ENCODE measurements around the gene ZNF525.
A peak's percentile ranks its signal among the peaks of the same experiment; 100 is the strongest.
"Not testable (repeated sequence)": the region's sequence is repeated elsewhere in the genome, so short reads cannot be mapped to it uniquely, and the experiment has no call there.

Gene ZNF525

GRCh38 chr19:53365134-53365898 lies at the start of gene ZNF525:
TSS of gene ZNF525 (plus strand) at chr19:53365705. CDS start at chr19:53372282, 6,577 bp downstream.
- DNase-seq (ENCODE audit: low read depth in 2 of 2), result peak; percentile 36 to 43

- DNase-seq (ENCODE audit: low read depth in 2 of 2), result no peak
Observed at GRCh38 chr19:53328967-53329366, 36.5 kb upstream of the ZNF525 start.

- DNase-seq (ENCODE audit: low read depth in 2 of 2), result no peak
Observed at GRCh38 chr19:53332484-53332883, 33.0 kb upstream of the ZNF525 start.

- DNase-seq (ENCODE audit: low read depth in 2 of 2), result no peak
Observed at GRCh38 chr19:53333066-53333462, 32.4 kb upstream of the ZNF525 start.

GRCh38 chr19:53333463-53334449 lies 31.7 kb upstream of the ZNF525 start, which contains the start of gene ZNF845:
TSS of gene ZNF845 (plus strand) at chr19:53333749. CDS start at chr19:53341308, 7,559 bp downstream.
- peak; percentile 77 to 78 for DNase-seq (ENCODE audit: low read depth in 2 of 2)

- not testable (repeated sequence) for DNase-seq (ENCODE audit: low read depth in 2 of 2)
Observed at GRCh38 chr19:53344403-53344802, 21.1 kb upstream of the ZNF525 start.

- no peak for DNase-seq (ENCODE audit: low read depth in 2 of 2)
Observed at GRCh38 chr19:53355739-53356138, 9.8 kb upstream of the ZNF525 start.

- DNase-seq (ENCODE audit: low read depth in 2 of 2), result no peak
Observed at GRCh38 chr19:53357821-53358581, 7.5 kb upstream of the ZNF525 start.

- not testable (repeated sequence) for DNase-seq (ENCODE audit: low read depth in 2 of 2)
Observed at GRCh38 chr19:53360056-53360455, 5.4 kb upstream of the ZNF525 start.

GRCh38 chr19:53365899-53366493 lies 491 bp downstream of the ZNF525 start:
- no peak for DNase-seq (ENCODE audit: low read depth in 2 of 2)

GRCh38 chr19:53372196-53372595 lies 6.7 kb downstream of the ZNF525 start:
- DNase-seq (ENCODE audit: low read depth in 2 of 2), result no peak

GRCh38 chr19:53374288-53374687 lies 8.8 kb downstream of the ZNF525 start:
- no peak for DNase-seq (ENCODE audit: low read depth in 2 of 2)

- DNase-seq (ENCODE audit: low read depth in 2 of 2), result no peak
Observed at GRCh38 chr19:53374743-53375142, 9.2 kb downstream of the ZNF525 start.

GRCh38 chr19:53381376-53381775 lies 15.9 kb downstream of the ZNF525 start:
- DNase-seq (ENCODE audit: low read depth in 2 of 2), result no peak

GRCh38 chr19:53388168-53388567 lies 22.7 kb downstream of the ZNF525 start:
- no peak for DNase-seq (ENCODE audit: low read depth in 2 of 2)

GRCh38 chr19:53388904-53389303 lies 23.4 kb downstream of the ZNF525 start:
- no peak for DNase-seq (ENCODE audit: low read depth in 2 of 2)

GRCh38 chr19:53389571-53389970 lies 24.1 kb downstream of the ZNF525 start:
- no peak for DNase-seq (ENCODE audit: low read depth in 2 of 2)

- no peak for DNase-seq (ENCODE audit: low read depth in 2 of 2)
Observed at GRCh38 chr19:53389978-53390377, 24.5 kb downstream of the ZNF525 start.

- no peak for DNase-seq (ENCODE audit: low read depth in 2 of 2)
Observed at GRCh38 chr19:53394522-53394973, 29.0 kb downstream of the ZNF525 start.

GRCh38 chr19:53394974-53395839 lies 29.7 kb downstream of the ZNF525 start, which contains the start of gene ZNF765:
TSS of gene ZNF765 (plus strand) at chr19:53395149. CDS start at chr19:53398016, 2,867 bp downstream.
- DNase-seq (ENCODE audit: low read depth in 2 of 2), result peak; percentile 76 to 77
